CD4-positive, alpha-beta T cell (primary cell): ENCODE measurements around the gene PPP2R2C. TPM values are rescaled to one million over a fixed set of nuclear protein-coding genes. Genes with fewer than 3 reads are reported as not detected.

Experiments used
- ATAC-seq: fragments of 200-7000 bp; cut with Tn5 transposase; one replicate; pipeline ENCODE4 v1.10.0; 2022; ENCODE audit warnings: mild to moderate bottlenecking; ENCODE audit not compliant: poor library complexity
- CTCF ChIA-PET: fragments of 350-600 bp; sonication (Branson Sonifier 250); formaldehyde crosslinking; loops from one replicate; lab custom pipeline; 2021; ENCODE audit warnings: antibody characterized with exemption, inconsistent platforms; lab: Charles Lee
- POLR2A ChIA-PET: fragments of 350-600 bp; sonication (Branson Sonifier 250); formaldehyde crosslinking; loops from one replicate; lab custom pipeline; 2021; ENCODE audit warnings: antibody characterized with exemption, inconsistent platforms; lab: Charles Lee
- DNase-seq, 14 experiments: peaks; one replicate each; pipeline ENCODE4 v3.0.0-alpha.2; 2013 to 2020; ENCODE audit warnings: mixed read lengths in 2 of 14
- H3K27ac ChIP-seq, 2 donors: one replicate each; pipeline versions ENCODE4 v1.5.1 to v1.7.0; 2013; ENCODE audit warnings: low read length in 2 of 2, low read depth in 1 of 2, mild to moderate bottlenecking in 1 of 2
- H3K27me3 ChIP-seq, 2 experiments: 1 replicate in 1 of 2; 2 replicates in 1 of 2; pipeline versions ENCODE4 v1.6.1 to v1.7.0; 2013; ENCODE audit warnings: low read length in 2 of 2, control low read depth in 1 of 2, mild to moderate bottlenecking in 1 of 2, moderate library complexity in 1 of 2; ENCODE audit not compliant: insufficient read depth in 2 of 2, control insufficient read depth in 1 of 2
- H3K36me3 ChIP-seq: one replicate; pipeline ENCODE4 v1.6.1; 2013; ENCODE audit warnings: low read length, control low read depth; ENCODE audit not compliant: insufficient read depth
- H3K4me1 ChIP-seq: one replicate; pipeline ENCODE4 v1.6.1; 2013; ENCODE audit warnings: low read length, control low read depth; ENCODE audit not compliant: insufficient read depth
- H3K4me3 ChIP-seq: one replicate; pipeline ENCODE4 v1.5.1; 2013; ENCODE audit warnings: mild to moderate bottlenecking, low read length, moderate library complexity
- H3K9me3 ChIP-seq, 2 experiments: 1 replicate in 1 of 2; 2 replicates in 1 of 2; pipeline versions ENCODE4 v1.6.1 to v1.7.0; 2013; ENCODE audit warnings: low read length in 2 of 2, mild to moderate bottlenecking in 2 of 2, control low read depth in 1 of 2, moderate library complexity in 1 of 2; ENCODE audit not compliant: control insufficient read depth in 1 of 2, insufficient read depth in 1 of 2
- H3K27ac Mint-ChIP-seq: one replicate; pipeline ENCODE4 v1.8.0; 2020; ENCODE audit warnings: mixed read lengths
- H3K27me3 Mint-ChIP-seq: one replicate; pipeline ENCODE4 v1.8.0; 2021; ENCODE audit warnings: mixed read lengths
- H3K36me3 Mint-ChIP-seq: one replicate; pipeline ENCODE4 v1.8.0; 2021; ENCODE audit warnings: low read depth, mixed read lengths
- H3K4me1 Mint-ChIP-seq: one replicate; pipeline ENCODE4 v1.8.0; 2021; ENCODE audit warnings: low read depth, mixed read lengths
- H3K4me3 Mint-ChIP-seq: one replicate; pipeline ENCODE4 v1.8.0; 2020; ENCODE audit warnings: mild to moderate bottlenecking, mixed read lengths
- H3K9me3 Mint-ChIP-seq: one replicate; pipeline ENCODE4 v1.8.0; 2020; ENCODE audit warnings: mixed read lengths
- CTCF ChIP-seq: fragments of 200-600 bp; IDR thresholded peaks from one replicate; pipeline ENCODE4 v1.8.0; 2022; ENCODE audit warnings: antibody characterized with exemption, mild to moderate bottlenecking
- intact Hi-C, 2 experiments: fragments of 100-400 bp; cut with DNase I in 1 of 2; cut with micrococcal nuclease in 1 of 2; formaldehyde crosslinking; loops; one replicate each; pipeline versions ENCODE4 v1.15.1 to v1.9.0; 2023 to 2025; cut with DNase I, micrococcal nuclease
- total RNA-seq, 174 experiments: library from RNA in 2 of 174; stranded (reverse) in 2 of 174; gene quantifications; one replicate each; pipeline ENCODE4 v1.2.3 and lab custom pipeline; 2021 to 2026

Gene PPP2R2C
- total RNA-seq, 2 experiments from 2014 or later = not detected

- H3K27ac Mint-ChIP-seq = no peak overlapping the region
- peak overlapping the region; percentile 42 for H3K4me3 Mint-ChIP-seq
- Histone ChIP-seq H3K4me1 (peaks cover 25% of the 10 kb centered on the region), H3K27me3 (no peaks in the 10 kb centered on the region), H3K4me3 (no peak overlapping the region), H3K9me3 (no peaks in the 10 kb centered on the region), H3K27ac (no peak overlapping the region), H3K36me3 (no peaks in the 10 kb centered on the region)
- CTCF ChIA-PET = no interaction called here
- ATAC-seq = no peak
- POLR2A ChIA-PET = no interaction called here
- no peaks in the 10 kb centered on the region for H3K9me3 Mint-ChIP-seq
- DNase-seq = no peak
- H3K27me3 Mint-ChIP-seq = no peaks in the 10 kb centered on the region
- no peaks in the 10 kb centered on the region for H3K36me3 Mint-ChIP-seq
- H3K4me1 Mint-ChIP-seq = peaks cover 14% of the 10 kb centered on the region
- intact Hi-C loops = loop anchor here in 1 of 2 experiments (5.0 to 10.0 kb wide), 3 partner anchors 71 to 1884 kb away; partner anchors contain the start of genes ABLIM2 and JAKMIP1
- TF ChIP-seq CTCF = no peak
These were observed 199.4 kb downstream of the PPP2R2C start for GRCh38 chr4:6272863-6273660.

GRCh38 chr4:6271701-6272465 is 200.5 kb downstream of the PPP2R2C start:
- H3K36me3 ChIP-seq = no peaks in the 10 kb centered on the region
- ChIA-PET POLR2A (no interaction called here), CTCF (no interaction called here)
- ATAC-seq (no peak), DNase-seq (no peak)
- intact Hi-C loops = loop anchor here in 1 of 2 experiments (5.0 to 10.0 kb wide), 3 partner anchors 70 to 1885 kb away; partner anchors contain the start of genes ABLIM2 and JAKMIP1
- Mint-ChIP-seq H3K4me1 (peaks cover 16% of the 10 kb centered on the region), H3K9me3 (no peaks in the 10 kb centered on the region), H3K27ac (no peak overlapping the region), H3K4me3 (peak overlapping the region; percentile 90), H3K27me3 (no peaks in the 10 kb centered on the region), H3K36me3 (no peaks in the 10 kb centered on the region)
- H3K27me3 ChIP-seq = no peaks in the 10 kb centered on the region
- H3K4me1 ChIP-seq = peaks cover 23% of the 10 kb centered on the region
- TF ChIP-seq CTCF = no peak
- H3K9me3 ChIP-seq = no peaks in the 10 kb centered on the region
- H3K27ac ChIP-seq = no peak overlapping the region
- no peak overlapping the region for H3K4me3 ChIP-seq

- intact Hi-C loops = loop anchor here in 1 of 2 experiments (5.0 to 10.0 kb wide), 3 partner anchors 69 to 1886 kb away; partner anchors contain the start of genes ABLIM2 and JAKMIP1
- H3K27ac ChIP-seq = no peak overlapping the region
- H3K4me3 Mint-ChIP-seq = peak overlapping the region; percentile 90
- no peak for ATAC-seq
- H3K27me3 Mint-ChIP-seq = no peaks in the 10 kb centered on the region
- no peaks in the 10 kb centered on the region for H3K36me3 Mint-ChIP-seq
- TF ChIP-seq CTCF = no peak
- ChIA-PET CTCF (no interaction called here), POLR2A (no interaction called here)
- H3K4me1 Mint-ChIP-seq = peaks cover 16% of the 10 kb centered on the region
- H3K9me3 Mint-ChIP-seq = no peaks in the 10 kb centered on the region
- H3K4me1 ChIP-seq = peaks cover 23% of the 10 kb centered on the region
- no peaks in the 10 kb centered on the region for H3K27me3 ChIP-seq
- no peak overlapping the region for H3K27ac Mint-ChIP-seq
- no peaks in the 10 kb centered on the region for H3K36me3 ChIP-seq
- no peak for DNase-seq
- no peaks in the 10 kb centered on the region for H3K9me3 ChIP-seq
- H3K4me3 ChIP-seq = no peak overlapping the region
These were observed 201.2 kb downstream of the PPP2R2C start for GRCh38 chr4:6271206-6271605.
